B cell (primary cell): ENCODE data around the gene ADGRE2. TPM values are rescaled to one million over a fixed set of nuclear protein-coding genes. Genes with fewer than 3 reads are reported as not detected.

Experiments
- ATAC-seq: fragments of 200-7000 bp; cut with Tn5 transposase; one replicate; pipeline ENCODE4 v1.10.0; 2021; ENCODE audit warnings: low read depth, mild to moderate bottlenecking, moderate number of reproducible peaks, moderate library complexity
- CTCF ChIA-PET: fragments of 350-600 bp; sonication (Branson Sonifier 250); formaldehyde crosslinking; loops from one replicate; lab custom pipeline; 2021; ENCODE audit warnings: antibody characterized with exemption, inconsistent platforms; lab: Charles Lee
- POLR2A ChIA-PET: fragments of 350-600 bp; sonication (Branson Sonifier 250); formaldehyde crosslinking; loops from one replicate; lab custom pipeline; 2021; ENCODE audit warnings: antibody characterized with exemption; lab: Charles Lee
- DNase-seq: peaks from one replicate; pipeline ENCODE4 v3.0.0; 2013
- H2AFZ ChIP-seq: 2 replicates; pipeline ENCODE4 v1.6.1; 2012; ENCODE audit warnings: mild to moderate bottlenecking, low read depth, low read length; ENCODE audit not compliant: insufficient read depth, poor library complexity, severe bottlenecking
- H3K27ac ChIP-seq, 2 donors: 1 replicate in 1 of 2; 2 replicates in 1 of 2; pipeline ENCODE4 v1.5.1; 2012 to 2013; ENCODE audit warnings: low read length in 2 of 2, mild to moderate bottlenecking in 2 of 2, moderate library complexity in 1 of 2
- H3K27me3 ChIP-seq, 4 experiments: fragments of 200-600 bp in 1 of 4; sonication (generic) in 1 of 4; replicated peaks in 1 of 4; 1 replicate in 2 of 4; 2 replicates in 2 of 4; pipeline versions ENCODE4 v1.6.1 to v1.7.0; 2013 to 2016; ENCODE audit warnings: low read length in 3 of 4, mild to moderate bottlenecking in 2 of 4, mixed read lengths in 1 of 4, moderate library complexity in 1 of 4; ENCODE audit not compliant: insufficient read depth in 4 of 4, control insufficient read depth in 3 of 4; ENCODE audit errors: control extremely low read depth in 1 of 4
- H3K36me3 ChIP-seq, 2 experiments: replicated peaks in 1 of 2; 1 replicate in 1 of 2; 2 replicates in 1 of 2; pipeline versions ENCODE4 v1.6.1 to v1.7.1; 2013; ENCODE audit warnings: low read length in 1 of 2; ENCODE audit not compliant: insufficient read depth in 2 of 2, control insufficient read depth in 1 of 2; ENCODE audit errors: control extremely low read depth in 1 of 2, extremely low read depth in 1 of 2
- H3K4me1 ChIP-seq, 2 donors: fragments of 200-600 bp in 1 of 2; sonication (generic) in 1 of 2; 1 replicate in 1 of 2; 2 replicates in 1 of 2; pipeline versions ENCODE4 v1.5.1 to v1.6.1; 2013 to 2017; ENCODE audit warnings: low read length in 2 of 2; ENCODE audit not compliant: control insufficient read depth in 2 of 2, insufficient read depth in 2 of 2
- H3K4me2 ChIP-seq: replicated peaks from 2 replicates; pipeline ENCODE3; 2012; ENCODE audit warnings: mild to moderate bottlenecking, low read depth, low read length; ENCODE audit not compliant: poor library complexity, severe bottlenecking
- H3K4me3 ChIP-seq, 5 experiments: fragments of 200-600 bp in 1 of 5; sonication (generic) in 1 of 5; 1 replicate in 3 of 5; 2 replicates in 2 of 5; pipeline versions ENCODE4 v1.5.1 to v1.7.0; 2011 to 2016; ENCODE audit warnings: low read length in 4 of 5, mild to moderate bottlenecking in 4 of 5, low read depth in 2 of 5, control low read depth in 1 of 5, moderate library complexity in 1 of 5; ENCODE audit not compliant: insufficient read depth in 1 of 5; ENCODE audit errors: control extremely low read depth in 1 of 5, extremely low read depth in 1 of 5
- H3K79me2 ChIP-seq: fragments of 200-600 bp; sonication (generic); one replicate; pipeline ENCODE4 v1.6.0; 2016; ENCODE audit warnings: low read length; ENCODE audit not compliant: control insufficient read depth, insufficient read depth
- H3K9ac ChIP-seq: fragments of 200-600 bp; sonication (generic); 2 replicates; pipeline ENCODE4 v1.6.1; 2017; ENCODE audit warnings: mild to moderate bottlenecking, low read length, moderate library complexity
- H3K9me3 ChIP-seq, 3 donors: one replicate each; pipeline versions ENCODE4 v1.6.1 to v1.7.1; 2013; ENCODE audit warnings: low read length in 2 of 3; ENCODE audit not compliant: control insufficient read depth in 2 of 3, insufficient read depth in 1 of 3; ENCODE audit errors: control extremely low read depth in 1 of 3
- H4K20me1 ChIP-seq: 2 replicates; pipeline ENCODE4 v1.6.0; 2012; ENCODE audit warnings: mild to moderate bottlenecking, low read length; ENCODE audit not compliant: insufficient read depth, control insufficient read depth, poor library complexity, severe bottlenecking
- H3K27ac Mint-ChIP-seq: one replicate; pipeline ENCODE4 v1.8.0; 2021; ENCODE audit warnings: mixed read lengths
- H3K27me3 Mint-ChIP-seq: one replicate; pipeline ENCODE4 v1.8.0; 2021; ENCODE audit warnings: mixed read lengths
- H3K4me1 Mint-ChIP-seq: one replicate; pipeline ENCODE4 v1.8.0; 2021; ENCODE audit warnings: mixed read lengths
- H3K4me3 Mint-ChIP-seq: one replicate; pipeline ENCODE4 v1.8.0; 2021; ENCODE audit warnings: mixed read lengths
- H3K9me3 Mint-ChIP-seq: one replicate; pipeline ENCODE4 v1.8.0; 2022; ENCODE audit warnings: mixed read lengths; ENCODE audit not compliant: insufficient read depth
- CTCF ChIP-seq: fragments of 200-600 bp; IDR thresholded peaks from one replicate; pipeline ENCODE4 v1.8.0; 2022; ENCODE audit warnings: antibody characterized with exemption, mild to moderate bottlenecking
- EZH2 ChIP-seq: IDR thresholded peaks from 2 replicates; pipeline ENCODE4 v1.6.1; 2012; ENCODE audit warnings: borderline replicate concordance, low read depth, mild to moderate bottlenecking, moderate library complexity, low read length; ENCODE audit not compliant: insufficient read depth, poor library complexity, severe bottlenecking
- WGBS: methylation state at CpG from one replicate; pipeline ENCODE4 v1.1.5; 2013; ENCODE audit warnings: missing lambda C conversion rate; ENCODE audit not compliant: insufficient coverage; 5-methylcytosine and 5-hydroxymethylcytosine counted together
- intact Hi-C: fragments of 100-400 bp; cut with micrococcal nuclease; formaldehyde crosslinking; loops from one replicate; pipeline ENCODE4 v1.10.0; 2022
- polyA plus RNA-seq: library from polyadenylated mRNA; depleted of rRNA; stranded (reverse); fragments of >200 nt; gene quantifications from 2 replicates; pipeline ENCODE4 v1.2.3, GENCODE V29; 2012
- total RNA-seq, 2 donors: library from RNA; stranded (reverse); fragments of 120-200 nt in 1 of 2; gene quantifications; 1 replicate in 1 of 2; 2 replicates in 1 of 2; pipeline versions ENCODE4 v1.2.3 to v1.2.4, GENCODE V29; 2013 to 2022

Gene ADGRE2
- total and polyA plus RNA-seq, 2 donors (not counting 1 experiment from before 2014, with no cell fraction given) = 0.52 to 0.89 TPM

- Histone ChIP-seq H3K4me3 (no peak overlapping the region), H4K20me1 (no peaks in the 10 kb centered on the region), H3K4me2 (no peak overlapping the region), H3K36me3 (no peaks in the 10 kb centered on the region), H3K27ac (no peak overlapping the region), H3K4me1 (no peaks in the 10 kb centered on the region), H3K9me3 (no peaks in the 10 kb centered on the region), H3K27me3 (no peaks in the 10 kb centered on the region), H3K79me2 (no peaks in the 10 kb centered on the region), H2AFZ (no peak overlapping the region), H3K9ac (no peak overlapping the region)
- ChIA-PET POLR2A (interaction anchor here (0.6 kb wide), 1 partner anchor 13 kb away, joined by 3 read pairs; no protein-coding TSS in a partner anchor), CTCF (no interaction called here)
- H3K27me3 Mint-ChIP-seq = peaks cover 14% of the 10 kb centered on the region
- H3K9me3 Mint-ChIP-seq = no peaks in the 10 kb centered on the region
- intact Hi-C loops = no loop called here
- H3K4me3 Mint-ChIP-seq = no peak overlapping the region
- 100% methylated on average over 1 of the region's 2 CpGs for WGBS
- DNase-seq (no peak), ATAC-seq (no peak)
- TF ChIP-seq EZH2 = no peak
- TF ChIP-seq CTCF = no peak
- no peaks in the 10 kb centered on the region for H3K4me1 Mint-ChIP-seq
- H3K27ac Mint-ChIP-seq = no peak overlapping the region
Observed at GRCh38 chr19:14762111-14762510, 16.2 kb downstream of the ADGRE2 start.

DNA sequence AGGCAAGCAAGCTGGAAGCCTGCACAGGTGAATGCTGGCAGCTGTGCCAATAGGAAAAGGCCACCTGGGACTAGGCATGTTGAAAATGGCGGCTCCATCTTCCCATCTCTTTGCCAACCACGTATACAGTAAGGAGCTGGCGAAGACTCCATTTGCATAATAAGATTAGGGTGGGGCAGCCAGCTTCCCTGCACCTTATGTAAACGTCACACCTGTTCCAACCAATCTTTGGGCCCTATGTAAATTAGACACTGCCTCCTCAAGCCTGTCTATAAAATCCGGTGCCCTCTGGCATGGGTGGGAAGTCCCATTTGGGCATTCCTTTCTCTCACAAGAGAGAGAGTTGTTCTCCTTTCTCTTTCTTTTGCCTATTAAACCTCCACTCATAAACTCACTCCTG is 16.8 kb downstream of the ADGRE2 start:
- TF ChIP-seq EZH2 = no peak
- TF ChIP-seq CTCF = no peak
- Mint-ChIP-seq H3K4me1 (no peaks in the 10 kb centered on the region), H3K4me3 (no peak overlapping the region), H3K27me3 (peaks cover 14% of the 10 kb centered on the region), H3K27ac (no peak overlapping the region), H3K9me3 (no peaks in the 10 kb centered on the region)
- Histone ChIP-seq H3K27ac (no peak overlapping the region), H3K9ac (no peak overlapping the region), H4K20me1 (no peaks in the 10 kb centered on the region), H3K4me2 (no peak overlapping the region), H3K9me3 (no peaks in the 10 kb centered on the region), H3K27me3 (no peaks in the 10 kb centered on the region), H3K36me3 (no peaks in the 10 kb centered on the region), H3K79me2 (no peaks in the 10 kb centered on the region), H3K4me3 (no peak overlapping the region), H3K4me1 (no peaks in the 10 kb centered on the region), H2AFZ (no peak overlapping the region)
- ATAC-seq (no peak), DNase-seq (no peak)
- ChIA-PET POLR2A (no interaction called here), CTCF (no interaction called here)
- intact Hi-C loops = no loop called here
- 100% methylated on average over 1 of the region's 5 CpGs for WGBS
